Endothelial cell (in vitro differentiated cells): ENCODE data around the gene GNAO1. TPM values are rescaled to one million over a fixed set of nuclear protein-coding genes. Genes with fewer than 3 reads are reported as not detected.

Experiments used
- DNase-seq: peaks from one replicate; pipeline ENCODE4 v3.0.0; 2021; ENCODE audit warnings: low spot score
- H3K27ac Mint-ChIP-seq: one replicate; pipeline ENCODE4 v1.8.0; 2021; ENCODE audit warnings: mixed read lengths, inconsistent platforms; ENCODE audit not compliant: unreplicated experiment
- H3K27me3 Mint-ChIP-seq: one replicate; pipeline ENCODE4 v1.8.0; 2021; ENCODE audit warnings: mild to moderate bottlenecking, moderate library complexity, mixed read lengths, inconsistent platforms; ENCODE audit not compliant: unreplicated experiment
- H3K36me3 Mint-ChIP-seq: one replicate; pipeline ENCODE4 v1.8.0; 2021; ENCODE audit warnings: mild to moderate bottlenecking, low read depth, mixed read lengths, inconsistent platforms; ENCODE audit not compliant: unreplicated experiment
- H3K4me1 Mint-ChIP-seq: one replicate; pipeline ENCODE4 v1.8.0; 2021; ENCODE audit warnings: mild to moderate bottlenecking, mixed read lengths, inconsistent platforms; ENCODE audit not compliant: unreplicated experiment
- H3K4me3 Mint-ChIP-seq: one replicate; pipeline ENCODE4 v1.8.0; 2021; ENCODE audit warnings: mild to moderate bottlenecking, mixed read lengths, inconsistent platforms; ENCODE audit not compliant: unreplicated experiment
- H3K9me3 Mint-ChIP-seq: one replicate; pipeline ENCODE4 v1.8.0; 2021; ENCODE audit warnings: mixed read lengths, inconsistent platforms; ENCODE audit not compliant: unreplicated experiment
- CTCF ChIP-seq: fragments of 200-600 bp; sonication (generic); IDR thresholded peaks from one replicate; pipeline ENCODE4 v1.5.0; 2021; ENCODE audit warnings: antibody characterized with exemption; ENCODE audit not compliant: unreplicated experiment
- total RNA-seq: library from RNA; stranded (reverse); fragmentation: NEBNext Ultra II Directional; extraction: Animal tissue kit (Norgen Biotek cat#: 25700); gene quantifications from one replicate; pipeline ENCODE4 v1.2.1, GENCODE V29; 2021; ENCODE audit not compliant: unreplicated experiment

GNAO1 gene
- total RNA-seq, 1 donor from 2014 or later, result 0.69 TPM

GRCh38 chr16:56275076-56275475, 83.8 kb downstream of the GNAO1 start:
- Mint-ChIP-seq H3K9me3 (no peaks in the 10 kb centered on the region), H3K4me3 (no peak overlapping the region), H3K36me3 (no peaks in the 10 kb centered on the region), H3K4me1 (no peaks in the 10 kb centered on the region), H3K27ac (no peak overlapping the region), H3K27me3 (no peaks in the 10 kb centered on the region)
- DNase-seq, result no peak
- TF ChIP-seq CTCF, result no peak

GRCh38 chr16:56275801-56276200, 84.5 kb downstream of the GNAO1 start:
- Mint-ChIP-seq H3K36me3 (no peaks in the 10 kb centered on the region), H3K4me1 (no peaks in the 10 kb centered on the region), H3K27ac (no peak overlapping the region), H3K27me3 (peaks cover 1% of the 10 kb centered on the region), H3K9me3 (no peaks in the 10 kb centered on the region), H3K4me3 (no peak overlapping the region)
- TF ChIP-seq CTCF, result no peak
- DNase-seq, result no peak

GRCh38 chr16:56277075-56277474, 85.8 kb downstream of the GNAO1 start:
- no peak overlapping the region for H3K27ac Mint-ChIP-seq
- H3K4me1 Mint-ChIP-seq, result no peaks in the 10 kb centered on the region
- TF ChIP-seq CTCF, result peak; percentile 53
- H3K27me3 Mint-ChIP-seq, result peaks cover 1% of the 10 kb centered on the region
- no peak overlapping the region for H3K4me3 Mint-ChIP-seq
- DNase-seq, result peak; percentile 66
- H3K36me3 Mint-ChIP-seq, result no peaks in the 10 kb centered on the region
- no peaks in the 10 kb centered on the region for H3K9me3 Mint-ChIP-seq

- H3K4me1 Mint-ChIP-seq, result no peaks in the 10 kb centered on the region
- no peak overlapping the region for H3K27ac Mint-ChIP-seq
- peaks cover 2% of the 10 kb centered on the region for H3K27me3 Mint-ChIP-seq
- no peak for DNase-seq
- H3K36me3 Mint-ChIP-seq, result no peaks in the 10 kb centered on the region
- H3K4me3 Mint-ChIP-seq, result no peak overlapping the region
- TF ChIP-seq CTCF, result no peak
- H3K9me3 Mint-ChIP-seq, result no peaks in the 10 kb centered on the region
Observed at GRCh38 chr16:56278196-56278855, 87.0 kb downstream of the GNAO1 start.

GRCh38 chr16:56279132-56279531, 87.8 kb downstream of the GNAO1 start:
- Mint-ChIP-seq H3K4me3 (no peak overlapping the region), H3K9me3 (no peaks in the 10 kb centered on the region), H3K36me3 (no peaks in the 10 kb centered on the region), H3K27ac (no peak overlapping the region), H3K27me3 (peaks cover 2% of the 10 kb centered on the region), H3K4me1 (no peaks in the 10 kb centered on the region)
- no peak for TF ChIP-seq CTCF
- no peak for DNase-seq
